Measurements from ENCODE around the gene GNB2.
"Not testable (repeated sequence)": the region's sequence is repeated elsewhere in the genome, so short reads cannot be mapped to it uniquely, and the experiment has no call there.

Gene GNB2

DNA sequence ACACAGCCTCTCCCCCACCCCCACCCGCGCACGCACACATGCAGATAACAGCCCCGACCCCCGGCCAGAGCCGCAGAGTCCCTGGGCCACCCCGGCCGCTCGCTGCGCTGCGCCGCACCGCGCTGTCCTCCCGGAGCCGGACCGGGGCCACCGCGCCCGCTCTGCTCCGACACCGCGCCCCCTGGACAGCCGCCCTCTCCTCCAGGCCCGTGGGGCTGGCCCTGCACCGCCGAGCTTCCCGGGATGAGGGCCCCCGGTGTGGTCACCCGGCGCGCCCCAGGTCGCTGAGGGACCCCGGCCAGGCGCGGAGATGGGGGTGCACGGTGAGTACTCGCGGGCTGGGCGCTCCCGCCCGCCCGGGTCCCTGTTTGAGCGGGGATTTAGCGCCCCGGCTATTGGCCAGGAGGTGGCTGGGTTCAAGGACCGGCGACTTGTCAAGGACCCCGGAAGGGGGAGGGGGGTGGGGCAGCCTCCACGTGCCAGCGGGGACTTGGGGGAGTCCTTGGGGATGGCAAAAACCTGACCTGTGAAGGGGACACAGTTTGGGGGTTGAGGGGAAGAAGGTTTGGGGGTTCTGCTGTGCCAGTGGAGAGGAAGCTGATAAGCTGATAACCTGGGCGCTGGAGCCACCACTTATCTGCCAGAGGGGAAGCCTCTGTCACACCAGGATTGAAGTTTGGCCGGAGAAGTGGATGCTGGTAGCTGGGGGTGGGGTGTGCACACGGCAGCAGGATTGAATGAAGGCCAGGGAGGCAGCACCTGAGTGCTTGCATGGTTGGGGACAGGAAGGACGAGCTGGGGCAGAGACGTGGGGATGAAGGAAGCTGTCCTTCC lies 47.3 kb downstream of the GNB2 start:
- no peaks in the 10 kb centered on the region for H3K4me1 Mint-ChIP-seq
- no peak overlapping the region for H3K4me3 Mint-ChIP-seq
- H3K9me3 Mint-ChIP-seq, result no peaks in the 10 kb centered on the region
- DNase-seq (ENCODE audit: low spot score in 2 of 2) (no peak), ATAC-seq (no peak)
- no peak overlapping the region for H3K27ac Mint-ChIP-seq
- no peaks in the 10 kb centered on the region for H3K36me3 Mint-ChIP-seq

DNA sequence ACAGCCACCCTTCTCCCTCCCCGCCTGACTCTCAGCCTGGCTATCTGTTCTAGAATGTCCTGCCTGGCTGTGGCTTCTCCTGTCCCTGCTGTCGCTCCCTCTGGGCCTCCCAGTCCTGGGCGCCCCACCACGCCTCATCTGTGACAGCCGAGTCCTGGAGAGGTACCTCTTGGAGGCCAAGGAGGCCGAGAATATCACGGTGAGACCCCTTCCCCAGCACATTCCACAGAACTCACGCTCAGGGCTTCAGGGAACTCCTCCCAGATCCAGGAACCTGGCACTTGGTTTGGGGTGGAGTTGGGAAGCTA lies 47.9 kb downstream of the GNB2 start:
- no peak for DNase-seq (ENCODE audit: low spot score in 2 of 2)
- Mint-ChIP-seq H3K9me3 (no peaks in the 10 kb centered on the region), H3K4me3 (no peak overlapping the region)

GRCh38 chr7:100722480-100723212 lies 49.1 kb downstream of the GNB2 start:
- H3K27ac Mint-ChIP-seq, result no peak overlapping the region
- no peaks in the 10 kb centered on the region for H3K36me3 Mint-ChIP-seq
- no peaks in the 10 kb centered on the region for H3K9me3 Mint-ChIP-seq
- ATAC-seq (no peak), DNase-seq (ENCODE audit: low spot score in 2 of 2) (no peak)
- no peaks in the 10 kb centered on the region for H3K4me1 Mint-ChIP-seq
- no peak overlapping the region for H3K4me3 Mint-ChIP-seq

More for the DNA sequence above, 47.9 kb downstream of the GNB2 start:
- H3K27ac Mint-ChIP-seq, result no peak overlapping the region
- no peaks in the 10 kb centered on the region for H3K36me3 Mint-ChIP-seq
- no peaks in the 10 kb centered on the region for H3K4me1 Mint-ChIP-seq
- ATAC-seq, result no peak

GRCh38 chr7:100723732-100724275 lies 50.3 kb downstream of the GNB2 start:
- Mint-ChIP-seq H3K4me1 (no peaks in the 10 kb centered on the region), H3K4me3 (no peak overlapping the region), H3K36me3 (no peaks in the 10 kb centered on the region), H3K9me3 (no peaks in the 10 kb centered on the region), H3K27ac (no peak overlapping the region)
- DNase-seq (ENCODE audit: low spot score in 2 of 2) (no peak), ATAC-seq (no peak)

DNA sequence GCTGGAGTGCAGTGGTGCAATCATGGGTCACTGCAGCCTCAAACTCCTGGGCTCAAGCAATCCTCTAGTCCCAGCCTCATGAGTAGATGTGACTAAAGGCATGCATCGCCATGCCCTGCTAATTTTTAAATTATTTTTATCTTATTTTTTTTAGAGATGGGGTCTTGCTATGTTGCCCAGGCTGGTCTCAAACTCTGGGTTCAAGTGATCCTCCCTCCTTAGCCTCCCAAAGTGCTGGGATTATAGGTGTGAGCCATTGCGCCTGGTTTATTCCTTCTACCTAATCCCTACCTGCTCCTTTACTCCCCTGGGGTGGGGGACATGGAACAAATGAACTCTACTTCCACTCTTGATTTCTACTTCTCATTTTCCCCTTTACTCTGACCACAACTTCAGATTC lies 50.8 kb downstream of the GNB2 start:
- H3K36me3 Mint-ChIP-seq; DNase-seq (ENCODE audit: low spot score in 2 of 2); ATAC-seq; H3K4me1 Mint-ChIP-seq; H3K27ac Mint-ChIP-seq; H3K4me3 Mint-ChIP-seq; H3K9me3 Mint-ChIP-seq: not testable (repeated sequence)

DNA sequence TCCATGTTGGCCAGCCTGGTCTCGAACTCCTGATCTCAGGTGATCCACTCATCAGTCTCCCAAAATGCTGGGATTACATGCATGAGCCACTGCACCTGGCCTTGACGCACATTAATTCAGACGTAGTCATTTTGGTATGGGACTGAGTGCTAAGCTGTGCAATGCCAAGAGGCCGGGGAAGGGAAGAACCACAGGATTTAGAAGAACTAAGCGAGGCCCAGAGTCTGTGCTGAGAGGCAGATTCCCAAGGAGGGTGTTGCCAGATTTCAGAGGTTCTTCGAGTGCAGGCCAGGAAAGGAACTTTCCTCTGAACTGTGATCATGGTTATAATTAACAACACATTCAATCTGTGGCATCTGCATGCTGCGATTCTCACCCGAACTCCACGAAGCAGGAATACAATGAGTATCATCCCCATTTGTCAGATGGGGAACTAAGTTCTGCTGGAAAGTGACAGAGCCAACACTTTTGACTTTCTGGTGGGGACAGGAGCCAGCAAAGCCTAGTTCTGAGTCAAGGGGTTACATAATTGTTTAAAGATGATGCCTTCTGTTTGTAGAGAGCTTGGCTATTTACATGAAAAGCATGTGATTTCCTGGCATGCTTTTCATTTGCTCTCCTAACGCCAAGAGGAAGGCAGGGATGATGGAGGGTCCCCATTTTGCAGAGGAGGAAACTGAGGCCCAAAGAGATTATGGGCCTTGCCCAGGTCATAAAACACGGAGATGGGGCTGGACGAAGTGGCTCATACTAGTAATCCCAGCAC lies 53.6 kb downstream of the GNB2 start:
- Mint-ChIP-seq H3K4me3 (no peak overlapping the region), H3K27ac (no peak overlapping the region), H3K36me3 (no peaks in the 10 kb centered on the region), H3K4me1 (no peaks in the 10 kb centered on the region), H3K9me3 (no peaks in the 10 kb centered on the region)
- DNase-seq (ENCODE audit: low spot score in 2 of 2), result no peak
- no peak for ATAC-seq

GRCh38 chr7:100728196-100728595 lies 54.7 kb downstream of the GNB2 start:
- Mint-ChIP-seq H3K4me3 (no peak overlapping the region), H3K27ac (no peak overlapping the region), H3K4me1 (no peaks in the 10 kb centered on the region), H3K9me3 (no peaks in the 10 kb centered on the region), H3K36me3 (no peaks in the 10 kb centered on the region)
- ATAC-seq, result no peak
- DNase-seq (ENCODE audit: low spot score in 2 of 2), result no peak

All from stimulated activated effector memory CD8-positive, alpha-beta T cell treated with anti-CD3 and anti-CD28 coated beads, Interleukin-12 subunit alpha, Interleukin-12 subunit beta, amount 100 ng/mL, for 72 hours (primary cell).